NCI-H774 (cell line): ENCODE measurements around the gene ATP13A4.

Experiments used
- DNase-seq: peaks from one replicate; lab custom pipeline; 2025; lab: John Stamatoyannopoulos, UW

The ATP13A4 gene

DNA sequence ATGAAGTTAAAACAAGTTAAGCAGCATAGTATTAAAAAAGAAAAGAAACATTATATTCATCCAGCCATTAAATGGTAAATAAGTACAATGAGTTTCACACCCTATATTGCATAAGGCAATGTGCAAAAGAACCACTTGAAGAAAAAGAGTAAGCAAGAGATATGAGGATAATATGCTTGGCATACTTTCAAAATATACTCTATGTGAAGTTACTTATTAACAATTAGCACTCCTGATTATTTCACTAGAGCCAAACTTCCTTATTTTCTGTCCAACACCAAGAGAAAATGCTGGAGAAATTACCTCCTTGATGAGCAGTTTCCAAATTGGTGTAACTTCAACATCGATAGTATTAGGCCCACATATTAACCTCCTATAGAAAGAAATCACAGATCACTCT is 63.7 kb downstream of the ATP13A4 start:
- no peak for DNase-seq

DNA sequence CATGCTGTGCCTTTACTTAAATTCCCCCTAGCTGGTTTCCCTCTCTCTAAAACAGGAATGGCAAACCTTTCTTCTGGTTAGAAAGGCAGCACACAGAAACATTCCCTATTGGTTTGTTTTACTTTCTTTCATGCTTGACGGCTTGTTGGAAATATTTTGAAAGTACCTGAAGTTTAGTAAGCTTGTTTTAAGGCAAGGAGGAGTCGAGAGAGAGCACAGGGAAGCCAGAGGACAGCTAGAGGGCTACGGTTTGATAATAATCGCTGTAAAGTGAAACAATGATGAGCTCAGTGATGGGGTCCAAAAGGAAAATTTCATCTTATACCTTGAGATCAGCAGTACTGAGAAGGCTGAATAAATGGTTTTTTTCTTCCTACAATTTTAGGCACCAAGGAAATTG is 64.1 kb downstream of the ATP13A4 start:
- DNase-seq = no peak

DNA sequence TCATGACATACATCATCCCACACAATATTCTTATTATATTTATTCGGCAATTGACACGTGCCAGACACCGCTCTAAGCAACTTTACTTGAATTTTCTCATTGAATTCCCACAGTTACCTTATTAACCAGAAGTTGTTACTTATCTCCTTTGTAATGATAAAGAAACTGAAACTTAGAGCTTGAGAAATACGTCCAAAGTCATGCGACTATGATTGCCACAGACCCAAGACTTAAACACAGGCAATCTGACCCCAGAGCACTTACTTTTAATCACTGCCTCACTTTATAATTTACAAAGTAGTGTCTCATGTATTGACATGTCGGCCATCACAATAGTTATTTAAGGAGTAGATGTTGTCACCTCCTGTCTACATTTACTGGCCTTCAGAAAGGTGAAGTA is 64.7 kb downstream of the ATP13A4 start:
- DNase-seq = no peak

DNA sequence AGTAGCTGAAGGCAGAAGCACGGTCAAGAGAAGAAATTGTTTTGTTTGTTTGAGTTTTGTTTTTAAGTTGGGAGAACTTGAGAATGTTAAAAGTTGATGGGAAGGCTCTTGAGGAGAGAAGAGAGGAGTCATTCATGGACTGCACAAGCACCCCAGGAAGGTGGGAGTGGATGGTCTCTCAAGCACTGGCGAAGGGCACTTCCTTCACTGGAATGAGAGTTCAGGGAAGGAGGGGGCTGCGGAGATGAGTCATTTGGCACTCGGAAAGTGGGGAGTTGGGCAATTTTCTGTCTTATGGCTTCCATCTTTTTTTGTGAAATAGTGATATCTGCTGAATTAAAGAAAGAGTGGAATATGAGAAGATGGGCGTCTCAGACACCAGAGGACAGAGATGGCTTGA is 66.0 kb downstream of the ATP13A4 start:
- no peak for DNase-seq

DNA sequence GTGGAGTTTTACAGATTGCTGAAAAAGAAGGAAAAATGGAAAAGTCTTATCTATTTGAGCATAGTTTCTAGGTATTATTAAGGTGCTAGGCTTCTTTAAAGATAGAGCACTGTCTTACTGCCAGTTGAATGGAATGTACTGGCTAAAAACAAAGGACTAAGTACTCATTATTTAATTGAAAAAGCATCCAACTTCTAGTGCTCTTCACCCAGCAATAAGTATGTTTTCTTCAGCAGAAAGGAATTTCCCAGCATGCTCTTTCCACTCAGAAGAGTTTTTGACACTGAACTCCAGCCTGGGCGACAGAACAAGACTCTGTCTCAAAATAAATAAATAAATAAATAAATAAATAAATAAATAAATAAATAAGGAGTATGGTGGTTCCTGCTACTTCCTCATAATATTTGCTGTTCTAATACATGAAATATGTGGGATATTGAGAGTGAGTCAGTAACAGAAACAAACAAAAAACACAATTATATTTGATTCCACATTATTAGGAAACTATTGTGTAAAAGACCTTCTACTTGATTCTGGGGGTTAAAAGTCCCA is 70.6 kb downstream of the ATP13A4 start:
- DNase-seq = no peak

DNA sequence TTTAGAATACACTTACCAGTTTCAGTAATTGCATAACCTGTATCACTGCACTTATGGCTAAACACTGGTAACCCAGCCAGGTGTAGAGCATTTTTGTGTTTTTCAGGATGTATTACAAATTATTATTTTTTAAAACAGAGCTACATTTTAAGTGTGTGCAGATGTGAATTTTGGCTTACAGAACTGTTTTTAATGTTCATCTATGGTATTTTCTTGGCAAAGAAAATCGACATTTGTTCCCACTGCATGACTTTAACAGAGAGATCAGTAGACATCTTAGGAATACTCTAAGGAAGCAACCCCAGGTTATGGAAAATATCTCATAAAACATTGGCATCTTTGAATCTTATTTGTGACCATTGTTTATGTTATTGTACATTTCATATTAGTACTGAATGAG is 73.3 kb downstream of the ATP13A4 start:
- no peak for DNase-seq

DNA sequence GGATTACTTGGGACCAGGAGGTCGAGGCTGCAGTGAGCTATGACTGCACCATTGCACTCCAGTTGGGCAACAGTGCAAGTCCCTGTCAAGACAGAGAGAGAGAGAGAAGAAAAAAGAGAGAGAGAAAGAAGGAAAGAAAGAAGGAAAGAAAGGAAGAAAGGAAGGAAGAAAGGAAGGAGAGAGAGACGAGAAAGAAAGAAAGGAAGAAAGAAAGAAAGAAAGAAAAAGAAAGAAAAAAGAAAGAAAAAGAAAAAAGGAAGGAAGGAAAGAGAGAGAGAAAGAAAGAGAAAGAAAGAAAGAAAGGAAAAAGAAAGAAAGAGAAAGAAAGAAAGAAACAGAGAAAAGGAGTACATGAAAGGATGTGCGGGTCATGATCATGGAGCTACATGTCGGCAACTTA is 80.2 kb downstream of the ATP13A4 start:
- no peak for DNase-seq

DNA sequence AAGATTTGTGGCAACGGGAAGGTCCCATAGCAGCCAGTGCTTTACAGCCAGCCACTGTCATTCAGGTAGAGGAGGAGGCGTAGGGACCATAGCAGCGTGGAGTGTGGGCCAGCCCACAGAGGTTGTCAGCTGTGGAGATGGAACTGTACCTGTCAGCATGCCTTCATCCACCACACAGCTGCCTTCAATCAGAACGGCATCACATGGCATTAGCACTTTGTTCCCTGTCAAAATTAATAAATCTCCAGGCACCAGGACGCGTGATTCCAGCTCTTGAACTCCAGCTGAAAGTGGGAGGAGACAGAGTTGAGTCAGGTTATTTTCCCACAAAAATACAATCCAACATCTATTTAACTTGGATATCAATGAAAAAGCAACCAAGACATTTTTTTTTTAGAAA is 84.0 kb downstream of the ATP13A4 start:
- DNase-seq = no peak

DNA sequence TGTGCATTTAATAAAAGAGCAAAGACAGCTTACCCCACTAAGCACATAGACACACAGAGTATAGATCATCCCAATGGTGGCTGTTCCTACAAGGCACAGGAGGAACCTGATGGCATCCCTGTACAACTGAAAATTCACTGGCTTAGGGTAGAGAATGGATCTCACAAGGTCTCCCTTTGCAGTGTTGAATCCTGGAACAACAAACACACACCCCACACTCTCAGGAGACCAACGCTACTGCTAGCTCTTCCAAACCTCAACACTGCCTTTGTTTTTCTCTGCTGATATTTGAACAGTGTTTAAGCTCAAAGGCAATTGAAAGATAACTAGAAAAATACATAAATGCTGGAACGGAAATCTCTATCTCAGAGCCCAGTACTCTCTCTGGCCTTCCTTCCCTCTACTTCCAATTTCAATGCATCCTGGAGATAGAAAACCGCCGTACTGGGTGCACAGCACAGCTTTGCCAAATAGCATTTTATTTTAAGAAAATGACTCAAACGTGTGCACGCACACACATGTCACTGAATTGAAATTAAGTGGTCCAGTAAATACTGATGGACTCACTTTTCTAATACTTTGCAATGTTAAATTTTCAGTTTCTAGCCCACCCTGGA is 88.6 kb downstream of the ATP13A4 start:
- peak; percentile 11 for DNase-seq

DNA sequence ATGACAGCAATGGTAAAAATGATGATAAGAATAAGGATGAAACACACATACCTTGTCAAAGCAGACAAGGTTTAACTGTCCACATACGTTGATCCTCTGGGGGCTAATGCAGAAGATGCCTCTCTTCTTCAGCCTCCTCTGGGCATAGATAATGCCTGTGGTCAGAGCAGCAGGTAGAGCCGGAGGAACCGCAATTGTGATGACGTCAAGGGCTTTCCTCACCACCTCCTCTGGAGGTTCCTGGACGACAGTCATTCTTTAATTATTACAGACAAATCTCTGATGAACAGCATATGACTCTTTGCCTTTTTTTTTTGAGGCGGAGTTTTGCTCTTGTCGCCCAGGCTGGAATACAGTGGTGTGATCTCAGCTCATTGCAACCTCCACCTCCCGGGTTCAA is 89.8 kb downstream of the ATP13A4 start:
- DNase-seq = no peak

DNA sequence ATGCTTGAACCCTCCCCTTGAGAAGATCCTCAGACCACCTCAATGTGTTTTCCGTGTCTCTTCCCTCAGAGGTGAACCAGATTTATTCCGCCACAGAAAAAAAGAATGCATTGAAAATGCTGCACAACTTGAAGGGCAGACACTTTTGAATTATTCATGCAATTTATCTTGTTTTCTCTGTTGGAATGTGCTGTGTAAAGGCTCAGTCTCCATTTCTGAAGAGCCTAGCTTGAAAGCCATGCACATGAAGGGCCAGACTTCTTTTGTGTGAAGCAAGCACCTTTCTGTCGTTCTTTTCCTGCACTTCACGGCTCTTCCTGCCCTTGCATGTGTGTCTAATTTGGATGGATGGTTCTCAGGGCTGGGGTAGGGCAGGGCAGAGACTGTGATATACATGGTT is 97.2 kb downstream of the ATP13A4 start:
- no peak for DNase-seq

DNA sequence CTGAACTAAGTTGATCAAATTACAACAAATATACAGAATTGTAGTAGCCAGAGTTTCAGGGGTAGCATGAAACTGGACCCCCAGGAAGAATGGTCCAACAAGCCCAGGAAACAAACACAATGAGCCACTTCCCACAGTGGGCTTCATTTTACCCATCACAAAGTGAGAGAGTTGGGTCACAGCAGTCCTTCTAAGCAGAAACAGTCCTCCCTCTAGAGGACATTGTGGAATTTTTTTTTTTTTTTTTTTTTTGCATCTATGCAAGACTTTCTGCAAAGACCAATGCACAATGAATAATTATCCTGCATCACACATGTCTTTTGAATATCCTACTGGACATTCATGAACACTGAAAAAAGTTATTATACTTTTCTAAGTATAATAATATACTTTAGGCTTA is 102.4 kb downstream of the ATP13A4 start:
- no peak for DNase-seq

DNA sequence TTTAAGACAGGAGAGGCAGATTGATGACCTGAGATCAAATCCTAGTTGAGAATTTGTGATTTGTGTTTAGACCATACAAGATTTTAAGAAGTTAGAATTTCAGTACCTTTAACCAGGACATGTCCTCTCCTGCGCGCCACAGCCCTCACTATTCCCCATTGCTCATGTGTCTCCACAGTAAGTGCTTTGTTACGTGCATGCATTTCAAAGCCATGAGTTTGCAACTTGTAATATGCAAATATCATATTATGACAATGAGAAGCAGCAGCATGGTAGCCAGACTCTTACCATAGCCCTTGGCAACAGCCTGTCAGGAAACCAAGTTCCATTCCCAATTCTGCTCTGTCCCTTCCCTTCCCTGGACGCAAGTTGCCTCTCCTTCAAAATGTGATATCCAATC is 102.8 kb downstream of the ATP13A4 start:
- DNase-seq = no peak

DNA sequence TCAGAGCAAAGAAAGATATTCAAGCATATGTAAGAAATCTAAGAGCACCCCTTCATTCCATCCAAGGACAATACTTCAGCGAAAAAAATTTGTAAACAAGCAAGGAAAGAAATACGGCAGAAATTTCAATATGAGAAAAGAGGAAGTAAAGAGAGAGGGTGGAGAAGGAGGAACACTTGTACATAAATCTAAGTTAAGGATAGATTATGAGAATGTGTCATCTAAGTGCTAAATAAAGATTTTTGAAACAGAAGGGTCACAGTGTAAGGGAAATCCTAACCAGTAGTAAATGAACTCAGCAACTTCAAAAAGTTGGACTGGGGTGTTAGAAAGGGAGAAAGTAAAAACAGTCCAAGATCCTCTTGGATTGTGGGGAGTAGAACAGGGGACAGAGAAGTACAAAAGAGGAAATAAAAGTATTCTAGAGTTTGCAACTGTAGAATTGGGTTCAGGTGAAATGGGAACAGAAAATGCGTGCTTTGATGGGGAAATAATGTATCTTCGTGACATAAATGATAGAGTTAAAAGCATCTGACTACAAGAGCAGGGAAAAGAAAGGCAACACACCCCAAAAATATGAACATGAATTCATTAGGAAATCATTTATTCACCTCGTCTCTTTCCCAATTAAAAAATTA is 107.6 kb downstream of the ATP13A4 start:
- no peak for DNase-seq

DNA sequence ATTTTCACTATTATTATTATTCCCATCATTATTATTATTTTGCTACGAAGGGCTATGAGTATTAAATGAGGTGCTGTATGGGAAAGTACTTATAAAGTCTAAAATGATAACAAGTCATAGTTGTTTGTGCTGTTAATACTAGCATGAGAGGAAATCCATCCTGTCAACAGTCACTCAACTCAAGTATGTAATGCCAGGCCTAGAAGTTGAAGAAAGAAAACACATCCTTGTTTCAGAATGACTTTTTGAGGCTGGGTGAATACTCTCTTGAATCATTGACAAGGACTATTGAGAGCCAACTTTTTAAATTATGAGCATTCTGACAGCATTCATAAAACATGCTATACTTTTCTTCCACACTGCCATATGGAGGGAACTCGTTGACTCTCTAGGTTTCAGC is 115.3 kb downstream of the ATP13A4 start:
- no peak for DNase-seq

DNA sequence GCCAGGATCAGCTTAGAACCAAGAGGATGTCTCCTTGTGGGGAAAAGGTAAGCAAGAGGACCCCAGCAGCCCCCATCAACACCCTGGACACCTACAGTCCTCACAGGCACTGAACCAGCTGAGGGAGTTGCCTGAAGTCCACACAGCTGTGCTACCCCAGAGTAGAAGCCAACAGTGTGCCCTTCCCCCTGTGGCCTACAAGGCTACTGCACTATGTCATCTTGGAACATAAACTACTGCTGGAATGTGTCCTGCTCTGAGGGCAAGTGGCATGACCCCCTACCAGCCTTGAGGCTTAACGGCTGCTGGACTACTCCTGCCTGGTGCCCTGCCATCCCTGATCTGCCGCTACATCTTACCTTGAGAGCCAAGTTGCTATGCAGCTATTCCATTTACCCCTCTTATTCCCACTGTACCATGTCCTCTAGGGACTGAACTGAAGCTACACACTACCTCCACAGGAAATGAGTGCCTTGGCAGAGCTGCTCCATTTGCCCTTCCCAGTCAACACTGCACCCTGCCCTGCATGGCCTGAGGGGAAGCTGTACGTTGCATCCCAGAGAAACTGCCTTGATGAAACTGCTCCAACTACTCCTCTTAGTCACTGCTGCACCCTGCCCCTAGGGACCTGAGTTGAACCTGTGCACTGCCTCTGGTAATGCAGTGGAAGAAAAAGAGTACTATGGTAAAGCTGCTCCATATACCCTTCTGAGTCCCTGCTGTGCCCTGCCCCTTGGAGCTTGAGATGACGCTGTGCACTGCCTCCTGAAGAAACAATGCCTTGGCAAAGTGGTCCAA is 135.9 kb downstream of the ATP13A4 start:
- DNase-seq = no peak

DNA sequence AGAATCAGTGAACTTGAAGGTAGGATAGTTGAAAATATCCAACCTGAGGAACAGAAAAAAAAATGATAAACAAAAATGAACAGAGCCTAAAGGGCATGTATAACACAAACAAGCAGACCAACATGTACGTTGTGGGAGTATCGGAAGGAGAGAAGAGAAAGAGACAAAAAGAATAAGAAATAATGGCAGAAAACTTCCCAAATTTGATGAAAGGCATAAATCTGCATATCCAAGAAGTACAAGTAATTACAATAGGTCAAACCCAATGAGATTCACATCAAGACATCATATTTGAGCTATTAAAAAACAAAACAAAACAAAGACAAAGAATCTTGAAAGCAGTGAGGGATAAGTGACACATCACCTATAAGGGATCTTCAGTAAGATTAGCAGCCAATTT is 138.1 kb downstream of the ATP13A4 start:
- no peak for DNase-seq

DNA sequence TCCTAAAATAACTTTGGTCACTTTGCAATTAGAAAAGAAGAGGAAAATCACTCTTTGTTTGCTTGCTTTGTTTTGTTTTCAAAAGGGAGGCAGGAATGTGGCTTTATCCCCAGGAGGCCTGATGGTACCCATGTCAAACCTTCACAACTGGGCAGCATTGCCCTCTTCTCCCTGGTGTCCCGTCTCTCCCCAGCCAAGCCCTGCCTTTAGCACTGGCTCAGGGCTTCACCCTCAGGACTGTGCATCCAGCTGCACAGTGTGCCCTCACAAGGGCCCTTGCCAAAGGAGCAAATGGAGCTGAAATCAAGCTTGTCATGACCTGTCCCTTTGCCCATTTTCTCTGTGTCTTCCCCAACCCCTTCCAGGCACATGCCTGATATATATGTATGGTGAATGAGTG is 147.0 kb downstream of the ATP13A4 start:
- DNase-seq = no peak

DNA sequence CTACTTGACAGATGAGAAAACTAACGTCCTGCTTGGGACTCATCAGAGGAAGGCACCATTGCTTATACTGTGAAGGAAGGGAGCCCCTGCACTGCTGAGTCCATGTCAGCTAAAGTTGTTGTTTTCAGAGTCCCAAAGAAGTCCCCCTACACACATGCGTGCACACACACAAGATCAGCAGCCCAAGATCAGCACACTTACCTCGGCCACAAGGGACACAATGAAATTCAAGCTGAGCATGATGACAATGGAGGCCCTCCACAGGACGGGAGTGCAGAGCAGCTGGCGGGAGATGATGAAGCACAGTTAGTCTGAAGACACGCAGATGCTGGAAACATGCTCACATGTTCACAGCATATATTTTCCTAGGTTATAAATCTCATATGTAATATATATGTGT is 147.6 kb downstream of the ATP13A4 start:
- no peak for DNase-seq

DNA sequence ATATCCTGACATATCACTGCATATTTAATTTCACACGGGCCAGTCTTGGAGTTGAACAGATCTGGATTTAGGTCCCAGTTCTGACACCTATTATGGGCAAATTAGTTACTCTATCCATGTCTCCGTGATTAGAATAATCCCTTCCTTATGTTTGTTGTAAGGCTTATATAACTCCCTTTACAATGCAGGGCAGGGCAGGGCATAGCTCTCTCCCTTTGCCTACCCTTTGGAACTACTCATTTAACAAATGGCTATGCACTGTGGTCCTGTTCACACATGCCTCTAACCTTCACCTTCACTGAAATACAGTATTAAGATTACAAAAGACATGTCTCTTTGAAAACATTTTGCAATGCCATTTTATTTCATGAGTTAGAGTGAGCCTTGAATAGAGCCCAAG is 151.4 kb downstream of the ATP13A4 start:
- DNase-seq = no peak

DNA sequence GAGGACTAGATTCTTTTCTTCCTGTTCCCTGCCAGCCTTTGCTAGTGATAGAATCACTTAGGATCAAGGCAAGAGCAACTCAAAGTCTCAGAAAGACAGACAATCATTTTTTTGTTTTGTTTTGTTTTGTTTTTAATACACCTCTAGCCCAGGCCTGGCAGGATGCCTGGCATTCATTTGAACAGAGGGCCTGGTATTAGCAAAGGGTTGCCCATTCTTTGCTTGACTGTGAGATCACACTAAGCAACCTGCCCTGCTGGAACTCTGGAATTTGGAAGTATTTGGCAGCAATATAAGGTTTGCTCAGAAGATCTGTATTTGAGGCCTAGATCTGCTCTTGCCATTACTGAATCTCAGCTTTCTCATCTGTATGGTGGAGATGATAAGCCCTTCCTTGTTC is 154.4 kb downstream of the ATP13A4 start:
- no peak for DNase-seq

DNA sequence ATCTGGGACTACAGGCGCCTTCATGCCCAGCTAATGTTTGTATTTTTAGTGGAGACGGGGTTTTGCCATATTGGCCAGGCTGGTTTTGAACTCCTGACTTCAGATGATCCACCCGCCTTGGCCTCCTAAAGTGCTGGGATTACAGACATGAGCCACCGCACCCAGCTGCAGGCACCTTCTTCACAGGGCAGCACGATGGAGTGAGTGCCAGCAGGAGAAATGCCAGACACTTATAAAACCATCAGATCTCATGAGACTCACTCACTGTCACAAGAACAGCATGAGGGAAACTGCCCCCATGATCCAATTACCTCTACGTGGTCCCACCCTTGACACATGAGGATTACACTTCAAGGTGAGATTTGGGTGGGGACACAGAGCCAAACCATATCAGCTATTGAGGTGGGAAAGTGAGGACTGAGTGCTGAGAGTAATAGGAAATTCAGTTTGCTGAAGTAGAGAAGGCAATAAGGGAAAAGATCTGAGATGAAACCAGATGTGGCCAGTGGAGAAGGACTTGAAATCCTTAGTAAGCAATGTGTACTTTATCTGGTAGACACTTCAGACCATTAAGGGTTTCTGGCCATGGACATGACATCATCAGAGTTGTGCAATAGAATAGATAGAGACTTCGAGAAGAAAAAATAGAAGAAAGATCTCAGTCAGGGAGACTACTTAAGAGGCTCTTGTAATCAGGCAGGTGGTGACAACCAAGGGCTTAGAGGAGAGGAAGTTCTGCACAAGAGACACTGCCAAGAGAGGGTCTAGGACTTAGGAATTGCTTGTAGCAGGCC is 158.0 kb downstream of the ATP13A4 start:
- DNase-seq = no peak
